Cerebellar nuclear complex (tissue), 1 donor: ENCODE measurements around the gene TRPV3.
"Not testable (repeated sequence)": the region's sequence is repeated elsewhere in the genome, so short reads cannot be mapped to it uniquely, and the experiment has no call there.

ENCODE experiments used
- DNase-seq, 2 experiments: peaks; one replicate each; lab custom pipeline; 2025; lab: John Stamatoyannopoulos, UW

Gene TRPV3

DNA sequence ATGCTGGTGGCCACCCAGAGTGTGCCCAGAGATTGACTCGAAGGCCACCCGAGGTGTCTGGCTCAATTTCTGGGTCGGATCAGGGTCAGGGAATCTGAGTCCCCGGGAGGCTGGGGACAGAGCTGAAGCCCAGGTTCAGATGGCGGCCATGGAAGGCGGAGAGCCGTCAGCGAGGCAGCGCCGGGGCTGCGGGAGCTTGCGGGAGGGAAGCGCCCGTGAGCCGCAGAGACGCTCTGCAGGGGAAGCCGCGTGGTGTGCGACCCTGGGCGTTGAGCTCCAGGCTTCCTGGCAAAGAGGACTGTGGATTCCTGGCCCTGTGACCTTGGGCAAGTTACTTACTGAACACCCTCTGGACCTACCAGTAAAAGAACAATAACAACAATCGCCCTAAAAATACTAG, 85.5 kb downstream of the TRPV3 start:
- DNase-seq, result no peak

DNA sequence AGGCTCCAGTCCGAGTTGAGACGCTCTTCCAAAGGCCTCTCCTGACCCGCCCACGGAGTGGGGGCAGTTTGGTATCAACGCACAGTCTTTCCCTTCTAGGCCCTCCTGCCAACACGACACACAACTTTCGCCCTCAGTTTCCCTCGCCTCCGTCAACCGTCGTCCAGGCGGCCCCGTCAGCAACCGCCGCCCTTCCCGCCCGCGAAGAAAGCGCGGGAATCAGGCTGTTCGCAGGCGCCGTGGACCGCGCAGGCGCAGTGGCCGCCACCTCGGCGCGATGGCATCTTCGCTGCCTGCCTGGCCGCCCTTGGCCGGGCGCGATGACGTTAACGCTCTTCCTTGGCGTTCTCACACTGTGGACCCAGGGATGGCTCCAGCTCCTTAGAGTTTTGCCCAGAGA, 86.0 kb downstream of the TRPV3 start, which contains the start of gene SPATA22:
TSS of gene SPATA22 (minus strand) at position 221 of the 400 bp plus-strand sequence. CDS start 2,494 bp downstream, outside the sequence.
- no peak for DNase-seq

DNA sequence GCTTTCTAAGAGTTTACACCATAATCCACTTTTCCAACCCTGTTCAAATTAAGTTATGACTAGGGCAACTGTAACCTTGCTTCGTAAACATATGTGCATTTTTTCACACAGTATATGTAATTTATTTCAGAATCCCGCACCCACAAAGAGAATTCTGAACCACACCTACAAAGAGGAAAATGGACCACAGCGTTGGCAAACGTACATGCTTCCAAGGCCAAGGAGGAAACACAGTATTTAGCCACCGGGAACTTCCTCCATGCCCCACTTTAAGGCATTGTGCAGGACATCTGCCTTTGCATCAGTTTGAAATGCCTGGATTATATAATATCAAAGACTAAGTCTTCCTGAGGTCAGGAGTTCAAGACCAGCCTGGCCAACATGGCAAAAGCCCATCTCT, 88.1 kb downstream of the TRPV3 start:
- no peak for DNase-seq

DNA sequence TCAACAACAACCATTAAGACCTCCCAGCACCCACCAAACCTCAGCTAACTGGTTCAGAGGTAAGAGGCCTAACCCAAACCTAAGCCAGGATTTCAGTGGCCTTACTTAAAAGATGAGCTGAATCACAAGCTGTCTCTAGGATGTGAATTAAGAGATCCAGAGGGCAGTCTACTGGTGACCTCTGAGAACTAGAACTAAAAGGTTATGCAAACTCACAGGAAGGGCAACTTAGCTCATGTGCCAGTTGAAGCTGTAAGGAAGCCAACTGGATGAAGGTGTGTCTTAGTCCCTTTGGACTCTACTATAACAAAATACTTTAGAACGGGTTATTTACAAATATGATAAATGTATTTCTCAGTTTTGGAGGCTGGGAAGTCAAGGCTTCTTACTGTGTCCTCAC, 91.3 kb downstream of the TRPV3 start:
- DNase-seq, result not testable (repeated sequence)
